ENCODE results near the gene CLIC4. TPM values are rescaled to one million over a fixed set of nuclear protein-coding genes. Genes with fewer than 3 reads are reported as not detected.

Gene CLIC4
- total and polyA plus RNA-seq, 10 of the 15 experiments (the other 5 are each of a cell fraction or from before 2014, with no cell fraction given), result 20.4 to 107 (median 69.6) TPM

DNA sequence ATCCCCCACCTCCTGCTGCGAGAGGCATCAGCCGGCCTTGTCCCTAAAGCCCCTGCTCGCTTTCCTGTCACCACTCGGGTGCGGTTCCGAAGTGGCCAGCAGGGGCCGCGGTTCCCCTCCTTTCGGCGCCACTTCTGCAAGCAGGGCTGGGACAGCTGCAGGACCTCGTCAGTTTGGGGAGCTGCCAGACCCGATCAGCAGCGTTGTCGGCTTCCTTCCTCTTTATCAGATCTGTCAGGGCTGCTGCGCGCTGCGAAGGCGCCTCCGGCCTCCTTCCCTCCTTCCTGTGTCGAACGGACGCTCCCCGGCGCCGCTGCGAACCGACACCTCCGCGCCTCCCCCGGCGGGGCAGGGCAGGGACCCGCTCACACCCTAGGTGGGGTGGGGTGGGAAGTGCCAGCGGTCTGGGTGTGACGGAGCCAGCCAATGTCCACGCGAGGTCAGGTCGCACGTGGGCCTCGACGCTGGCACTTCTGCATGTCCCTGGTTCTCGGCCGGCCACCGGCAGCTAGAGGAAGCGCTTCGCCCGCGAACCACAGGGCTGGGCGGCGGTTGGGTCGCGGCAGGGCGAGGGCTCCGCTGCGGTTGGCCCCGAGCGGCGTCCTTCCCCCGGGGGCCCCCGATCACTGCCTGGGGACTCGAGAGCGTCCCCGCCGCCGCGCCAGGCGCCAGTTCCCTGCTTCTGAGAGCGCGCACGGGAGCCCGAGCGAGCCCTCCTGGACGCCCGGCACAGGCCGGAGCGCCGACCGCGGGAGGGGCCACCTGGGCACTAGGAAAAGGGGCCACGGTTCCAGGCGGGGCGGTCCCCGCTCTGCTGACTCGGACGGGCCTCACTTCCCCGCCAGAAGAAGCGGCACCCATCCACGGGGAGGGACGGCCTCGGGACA is 103.0 kb downstream of the CLIC4 start (continued):
- TF ChIP-seq YBX1 (IDR thresholded peaks at IDR 0.05), result no peak
- TF ChIP-seq CBFB (IDR thresholded peaks at IDR 0.05; ENCODE audit: low read depth), result peak; percentile 65
- TF ChIP-seq, protein P1, sequence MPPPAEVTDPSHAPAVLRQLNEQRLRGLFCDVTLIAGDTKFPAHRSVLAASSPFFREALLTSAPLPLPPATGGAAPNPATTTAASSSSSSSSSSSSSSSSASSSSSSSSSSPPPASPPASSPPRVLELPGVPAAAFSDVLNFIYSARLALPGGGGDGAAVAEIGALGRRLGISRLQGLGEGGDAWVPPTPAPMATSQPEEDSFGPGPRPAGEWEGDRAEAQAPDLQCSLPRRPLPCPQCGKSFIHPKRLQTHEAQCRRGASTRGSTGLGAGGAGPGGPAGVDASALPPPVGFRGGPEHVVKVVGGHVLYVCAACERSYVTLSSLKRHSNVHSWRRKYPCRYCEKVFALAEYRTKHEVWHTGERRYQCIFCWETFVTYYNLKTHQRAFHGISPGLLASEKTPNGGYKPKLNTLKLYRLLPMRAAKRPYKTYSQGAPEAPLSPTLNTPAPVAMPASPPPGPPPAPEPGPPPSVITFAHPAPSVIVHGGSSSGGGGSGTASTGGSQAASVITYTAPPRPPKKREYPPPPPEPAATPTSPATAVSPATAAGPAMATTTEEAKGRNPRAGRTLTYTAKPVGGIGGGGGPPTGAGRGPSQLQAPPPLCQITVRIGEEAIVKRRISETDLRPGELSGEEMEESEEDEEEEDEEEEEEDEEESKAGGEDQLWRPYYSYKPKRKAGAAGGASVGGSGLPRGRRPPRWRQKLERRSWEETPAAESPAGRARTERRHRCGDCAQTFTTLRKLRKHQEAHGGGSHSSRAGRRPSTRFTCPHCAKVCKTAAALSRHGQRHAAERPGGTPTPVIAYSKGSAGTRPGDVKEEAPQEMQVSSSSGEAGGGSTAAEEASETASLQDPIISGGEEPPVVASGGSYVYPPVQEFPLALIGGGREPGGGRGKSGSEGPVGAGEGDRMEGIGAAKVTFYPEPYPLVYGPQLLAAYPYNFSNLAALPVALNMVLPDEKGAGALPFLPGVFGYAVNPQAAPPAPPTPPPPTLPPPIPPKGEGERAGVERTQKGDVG (CRISPR knock-in tag; IDR thresholded peaks at IDR 0.05), result no peak
- 0 out of 2 replicates have a peak, but pooled peaks have one; percentile 7 for TF ChIP-seq ZNF24 (IDR thresholded peaks at IDR 0.05)
- no peak for TF ChIP-seq SP1 (IDR thresholded peaks at IDR 0.05; ENCODE audit: low read depth, low read length)
- no peak for TF ChIP-seq RBBP5 (conservative IDR thresholded peaks at IDR 0.05)
- peak; percentile 35 for TF ChIP-seq MEF2B (IDR thresholded peaks at IDR 0.05; ENCODE audit: partially characterized antibody, poor library complexity, severe bottlenecking)
- TF ChIP-seq RELA (IDR thresholded peaks at IDR 0.05; ENCODE audit: borderline replicate concordance, partially characterized antibody), result no peak
- TF ChIP-seq, protein P2, sequence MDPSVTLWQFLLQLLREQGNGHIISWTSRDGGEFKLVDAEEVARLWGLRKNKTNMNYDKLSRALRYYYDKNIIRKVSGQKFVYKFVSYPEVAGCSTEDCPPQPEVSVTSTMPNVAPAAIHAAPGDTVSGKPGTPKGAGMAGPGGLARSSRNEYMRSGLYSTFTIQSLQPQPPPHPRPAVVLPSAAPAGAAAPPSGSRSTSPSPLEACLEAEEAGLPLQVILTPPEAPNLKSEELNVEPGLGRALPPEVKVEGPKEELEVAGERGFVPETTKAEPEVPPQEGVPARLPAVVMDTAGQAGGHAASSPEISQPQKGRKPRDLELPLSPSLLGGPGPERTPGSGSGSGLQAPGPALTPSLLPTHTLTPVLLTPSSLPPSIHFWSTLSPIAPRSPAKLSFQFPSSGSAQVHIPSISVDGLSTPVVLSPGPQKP (IDR thresholded peaks at IDR 0.05; ENCODE audit: low read depth, low read length), result no peak
- TF ChIP-seq CEBPB (IDR thresholded peaks at IDR 0.05; ENCODE audit: borderline replicate concordance in 1 of 2, low read depth in 2 of 2, low read length in 2 of 2), result no peak
- TF ChIP-seq CREB1 (IDR thresholded peaks at IDR 0.05; ENCODE audit: low read depth), result peak; percentile 41
- TF ChIP-seq, protein P3, sequence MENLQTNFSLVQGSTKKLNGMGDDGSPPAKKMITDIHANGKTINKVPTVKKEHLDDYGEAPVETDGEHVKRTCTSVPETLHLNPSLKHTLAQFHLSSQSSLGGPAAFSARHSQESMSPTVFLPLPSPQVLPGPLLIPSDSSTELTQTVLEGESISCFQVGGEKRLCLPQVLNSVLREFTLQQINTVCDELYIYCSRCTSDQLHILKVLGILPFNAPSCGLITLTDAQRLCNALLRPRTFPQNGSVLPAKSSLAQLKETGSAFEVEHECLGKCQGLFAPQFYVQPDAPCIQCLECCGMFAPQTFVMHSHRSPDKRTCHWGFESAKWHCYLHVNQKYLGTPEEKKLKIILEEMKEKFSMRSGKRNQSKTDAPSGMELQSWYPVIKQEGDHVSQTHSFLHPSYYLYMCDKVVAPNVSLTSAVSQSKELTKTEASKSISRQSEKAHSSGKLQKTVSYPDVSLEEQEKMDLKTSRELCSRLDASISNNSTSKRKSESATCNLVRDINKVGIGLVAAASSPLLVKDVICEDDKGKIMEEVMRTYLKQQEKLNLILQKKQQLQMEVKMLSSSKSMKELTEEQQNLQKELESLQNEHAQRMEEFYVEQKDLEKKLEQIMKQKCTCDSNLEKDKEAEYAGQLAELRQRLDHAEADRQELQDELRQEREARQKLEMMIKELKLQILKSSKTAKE (IDR thresholded peaks at IDR 0.05; ENCODE audit: low read depth, poor library complexity, severe bottlenecking), result no peak
- no peak for TF ChIP-seq IRF4 (IDR thresholded peaks at IDR 0.05; ENCODE audit: low read depth, low read length)
- TF ChIP-seq NBN (IDR thresholded peaks at IDR 0.05), result 0 out of 2 replicates have a peak, but pooled peaks have one; percentile 58
- peak; percentile 92 for TF ChIP-seq DPF2 (IDR thresholded peaks at IDR 0.05)
- no peak for TF ChIP-seq HDAC2 (IDR thresholded peaks at IDR 0.05)
- TF ChIP-seq RB1 (IDR thresholded peaks at IDR 0.05; ENCODE audit: borderline replicate concordance), result peak; percentile 80; the same call in 1 of the 2 replicates
- TF ChIP-seq ZNF207 (IDR thresholded peaks at IDR 0.05; ENCODE audit: borderline replicate concordance), result 0 out of 2 replicates have a peak, but pooled peaks have one; percentile 28
- TF ChIP-seq, protein P4, sequence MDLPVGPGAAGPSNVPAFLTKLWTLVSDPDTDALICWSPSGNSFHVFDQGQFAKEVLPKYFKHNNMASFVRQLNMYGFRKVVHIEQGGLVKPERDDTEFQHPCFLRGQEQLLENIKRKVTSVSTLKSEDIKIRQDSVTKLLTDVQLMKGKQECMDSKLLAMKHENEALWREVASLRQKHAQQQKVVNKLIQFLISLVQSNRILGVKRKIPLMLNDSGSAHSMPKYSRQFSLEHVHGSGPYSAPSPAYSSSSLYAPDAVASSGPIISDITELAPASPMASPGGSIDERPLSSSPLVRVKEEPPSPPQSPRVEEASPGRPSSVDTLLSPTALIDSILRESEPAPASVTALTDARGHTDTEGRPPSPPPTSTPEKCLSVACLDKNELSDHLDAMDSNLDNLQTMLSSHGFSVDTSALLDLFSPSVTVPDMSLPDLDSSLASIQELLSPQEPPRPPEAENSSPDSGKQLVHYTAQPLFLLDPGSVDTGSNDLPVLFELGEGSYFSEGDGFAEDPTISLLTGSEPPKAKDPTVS (IDR thresholded peaks at IDR 0.05; ENCODE audit: low read depth, low read length), result no peak
- TF ChIP-seq CHD4 (IDR thresholded peaks at IDR 0.05), result no peak
- TF ChIP-seq KLF5 (IDR thresholded peaks at IDR 0.05; ENCODE audit: partially characterized antibody), result no peak
- TF ChIP-seq POLR2AphosphoS5 (IDR thresholded peaks at IDR 0.05; ENCODE audit: low read length), result peak; percentile 70; the same call in 1 of the 2 replicates
- no peak for TF ChIP-seq PAX8 (IDR thresholded peaks at IDR 0.05)
